H1 (cell line): ENCODE results near the gene DRGX. TPM values are rescaled to one million over a fixed set of nuclear protein-coding genes. Genes with fewer than 3 reads are reported as not detected.

Source experiments
- CTCF ChIA-PET: fragments of 300-600 bp; sonication (Branson Sonifier 250); formaldehyde crosslinking; loops from one replicate; lab custom pipeline; 2021; ENCODE audit not compliant: partially characterized antibody; lab: Charles Lee
- POLR2A ChIA-PET: fragments of 300-600 bp; sonication (Branson Sonifier 250); formaldehyde crosslinking; loops from one replicate; lab custom pipeline; 2021; ENCODE audit warnings: inconsistent platforms; ENCODE audit not compliant: partially characterized antibody; lab: Charles Lee
- DNase-seq, 2 experiments: peaks; one replicate each; pipeline versions ENCODE4 v3.0.0 to v3.0.0-alpha.2; 2010 to 2022; ENCODE audit warnings: low spot score in 2 of 2, low read depth in 1 of 2, mixed read lengths in 1 of 2
- FAIRE-seq: peaks from 2 replicates; lab custom pipeline; 2011; peaks lifted over from hg19 to GRCh38; lab: Jason Lieb, UNC
- H2AFZ ChIP-seq: 2 replicates; pipeline ENCODE4 v1.8.1; 2012; ENCODE audit warnings: low read length, inconsistent platforms
- H2AK5ac ChIP-seq: 2 replicates; pipeline ENCODE4 v1.6.1; 2013; ENCODE audit warnings: low read depth, low read length
- H2BK120ac ChIP-seq: replicated peaks from 2 replicates; pipeline ENCODE3; 2013; ENCODE audit warnings: low read depth, low read length, inconsistent platforms
- H2BK12ac ChIP-seq: 2 replicates; pipeline ENCODE4 v1.6.1; 2013; ENCODE audit warnings: low read depth, low read length
- H2BK15ac ChIP-seq: 2 replicates; pipeline ENCODE4 v1.6.1; 2013; ENCODE audit warnings: low read length
- H2BK20ac ChIP-seq: 2 replicates; pipeline ENCODE4 v1.6.1; 2013; ENCODE audit warnings: low read length
- H2BK5ac ChIP-seq: 2 replicates; pipeline ENCODE4 v1.6.1; 2013; ENCODE audit warnings: low read depth, low read length
- H3K14ac ChIP-seq: 2 replicates; pipeline ENCODE4 v1.6.1; 2013; ENCODE audit warnings: inconsistent platforms; ENCODE audit not compliant: insufficient read length
- H3K18ac ChIP-seq: 2 replicates; pipeline ENCODE4 v1.6.1; 2013; ENCODE audit warnings: low read length; ENCODE audit errors: extremely low read depth
- H3K23ac ChIP-seq: 2 replicates; pipeline ENCODE4 v1.6.1; 2013; ENCODE audit warnings: inconsistent platforms; ENCODE audit not compliant: insufficient read length
- H3K23me2 ChIP-seq: 2 replicates; pipeline ENCODE4 v1.6.1; 2013; ENCODE audit warnings: low read depth, low read length
- H3K27ac ChIP-seq: 2 replicates; pipeline ENCODE4 v1.6.1; 2011; ENCODE audit warnings: low read depth, low read length, inconsistent platforms
- H3K27me3 ChIP-seq, 4 experiments: replicated peaks in 1 of 4; 1 replicate in 1 of 4; 2 replicates in 3 of 4; pipeline versions ENCODE4 v1.6.1 to v1.8.1; 2011 to 2013; ENCODE audit warnings: low read length in 3 of 4, mild to moderate bottlenecking in 3 of 4, inconsistent platforms in 2 of 4, mixed read lengths in 2 of 4, moderate library complexity in 1 of 4; ENCODE audit not compliant: control insufficient read depth in 3 of 4, insufficient read depth in 3 of 4; ENCODE audit errors: extremely low read depth in 1 of 4
- H3K36me3 ChIP-seq, 4 experiments: 2 replicates each; pipeline versions ENCODE4 v1.6.1 to v1.8.1; 2011 to 2013; ENCODE audit warnings: mild to moderate bottlenecking in 4 of 4, low read length in 3 of 4, moderate library complexity in 2 of 4, control low read depth in 1 of 4, inconsistent platforms in 1 of 4; ENCODE audit not compliant: insufficient read depth in 4 of 4, control insufficient read depth in 2 of 4
- H3K4ac ChIP-seq: replicated peaks from 2 replicates; pipeline ENCODE3; 2013; ENCODE audit warnings: low read length, low read depth, mixed read lengths, inconsistent platforms; ENCODE audit not compliant: insufficient read length
- H3K4me1 ChIP-seq, 4 experiments: replicated peaks in 1 of 4; 1 replicate in 1 of 4; 2 replicates in 3 of 4; pipeline versions ENCODE4 v1.6.1 to v1.8.1; 2011 to 2013; ENCODE audit warnings: low read length in 3 of 4, inconsistent platforms in 2 of 4, mixed read lengths in 1 of 4; ENCODE audit not compliant: insufficient read depth in 4 of 4, control insufficient read depth in 3 of 4
- H3K4me2 ChIP-seq, 2 experiments: 2 replicates each; pipeline versions ENCODE4 v1.6.1 to v1.8.1; 2011 to 2013; ENCODE audit warnings: low read depth in 2 of 2, low read length in 2 of 2, control low read depth in 1 of 2, inconsistent platforms in 1 of 2, mild to moderate bottlenecking in 1 of 2; ENCODE audit not compliant: insufficient read depth in 1 of 2
- H3K4me3 ChIP-seq, 4 experiments: fragments of 200-600, 300-600 bp in 1 of 4; sonication (generic), shearing (Covaris generic), sonication (Bioruptor Twin) in 1 of 4; 2 replicates each; pipeline versions ENCODE4 v1.5.1 to v1.8.1; 2011 to 2016; ENCODE audit warnings: low read length in 4 of 4, low read depth in 3 of 4, control low read depth in 2 of 4, inconsistent platforms in 2 of 4, mild to moderate bottlenecking in 2 of 4, mixed read lengths in 1 of 4, moderate library complexity in 1 of 4; ENCODE audit not compliant: insufficient read depth in 2 of 4; ENCODE audit errors: extremely low read depth in 1 of 4
- H3K56ac ChIP-seq: replicated peaks from 2 replicates; pipeline ENCODE3; 2013; ENCODE audit warnings: low read depth, mild to moderate bottlenecking, mixed read lengths, low read length, inconsistent platforms; ENCODE audit not compliant: insufficient read length
- H3K79me1 ChIP-seq: 2 replicates; pipeline ENCODE4 v1.6.1; 2013; ENCODE audit warnings: low read depth, low read length, control low read depth
- H3K79me2 ChIP-seq, 2 experiments: 2 replicates each; pipeline versions ENCODE4 v1.6.1 to v1.8.1; 2012 to 2013; ENCODE audit warnings: low read length in 2 of 2, mild to moderate bottlenecking in 2 of 2, inconsistent platforms in 1 of 2; ENCODE audit not compliant: insufficient read depth in 2 of 2, control insufficient read depth in 1 of 2
- H3K9ac ChIP-seq, 4 experiments: replicated peaks in 1 of 4; 1 replicate in 1 of 4; 2 replicates in 3 of 4; pipeline versions ENCODE4 v1.6.1 to v1.8.1; 2011 to 2013; ENCODE audit warnings: low read depth in 3 of 4, low read length in 3 of 4, control low read depth in 2 of 4, mild to moderate bottlenecking in 2 of 4, moderate library complexity in 2 of 4, inconsistent platforms in 1 of 4; ENCODE audit errors: extremely low read depth in 1 of 4
- H3K9me3 ChIP-seq, 2 experiments: 2 replicates each; pipeline versions ENCODE4 v1.6.1 to v1.8.1; 2012 to 2013; ENCODE audit warnings: mild to moderate bottlenecking in 2 of 2, moderate library complexity in 2 of 2, control low read depth in 1 of 2, inconsistent platforms in 1 of 2, low read depth in 1 of 2, low read length in 1 of 2, mixed read lengths in 1 of 2; ENCODE audit not compliant: insufficient read depth in 2 of 2
- H4K20me1 ChIP-seq, 2 experiments: replicated peaks in 1 of 2; 2 replicates each; pipeline versions ENCODE3 to v1.8.1; 2011 to 2013; ENCODE audit warnings: inconsistent platforms in 2 of 2, low read length in 2 of 2, mild to moderate bottlenecking in 1 of 2; ENCODE audit not compliant: insufficient read depth in 2 of 2, control insufficient read depth in 1 of 2
- H4K5ac ChIP-seq: 2 replicates; pipeline ENCODE4 v1.6.1; 2013; ENCODE audit warnings: low read length, low read depth, mixed read lengths, inconsistent platforms; ENCODE audit not compliant: insufficient read length
- H4K8ac ChIP-seq: 2 replicates; pipeline ENCODE4 v1.8.0; 2013; ENCODE audit warnings: mild to moderate bottlenecking, moderate library complexity, low read length, inconsistent platforms; ENCODE audit not compliant: insufficient read depth; ENCODE audit errors: extremely low read depth
- H4K91ac ChIP-seq: replicated peaks from 2 replicates; pipeline ENCODE3; 2013; ENCODE audit warnings: low read length, mixed read lengths, inconsistent platforms; ENCODE audit not compliant: insufficient read length
- KDM5A ChIP-seq: fragments of 200-600 bp; IDR thresholded peaks from 2 replicates; pipeline ENCODE4 v1.7.1; 2012; ENCODE audit warnings: mild to moderate bottlenecking, low read length, inconsistent platforms, mixed read lengths
- RAD21 ChIP-seq, 2 experiments: IDR thresholded peaks in 1 of 2; conservative IDR thresholded peaks in 1 of 2; 2 replicates each; pipeline ENCODE4 v1.6.1; 2011; ENCODE audit warnings: low read depth in 2 of 2, low read length in 2 of 2, improper control_type of control experiment in 1 of 2, inconsistent platforms in 1 of 2, mild to moderate bottlenecking in 1 of 2, moderate library complexity in 1 of 2
- WGBS, 2 experiments: shearing (Covaris generic) in 1 of 2; methylation state at CpG; one replicate each; pipeline versions ENCODE4 v1.1.6 to v1.1.7; 2013 to 2015; ENCODE audit warnings: low lambda C conversion rate in 2 of 2, mixed read lengths in 2 of 2, inconsistent platforms in 1 of 2, low coverage in 1 of 2, missing lambda C conversion rate in 1 of 2; ENCODE audit not compliant: insufficient replicate concordance in 2 of 2, insufficient coverage in 1 of 2, insufficient read length in 1 of 2; ENCODE audit errors: extremely low coverage in 1 of 2, missing lambda C conversion rate in 1 of 2; 5-methylcytosine and 5-hydroxymethylcytosine counted together
- polyA plus RNA-seq, 7 experiments: library from polyadenylated mRNA; depleted of rRNA in 3 of 7; stranded (reverse) in 5 of 7; unstranded in 2 of 7; fragments of >200 nt in 5 of 7; fragments of 200-250 nt in 2 of 7; gene quantifications; 1 replicate in 5 of 7; 2 replicates in 1 of 7; 4 replicates in 1 of 7; pipeline versions ENCODE4 v1.2.1 to v1.2.3, GENCODE V29; 2011 to 2013; ENCODE audit warnings: missing spikeins in 2 of 7, mixed read lengths in 2 of 7
- total RNA-seq: library from RNA; stranded (reverse); fragmentation: NEBNext Ultra II Directional; extraction: Animal tissue kit (Norgen Biotek cat#: 25700); gene quantifications from 2 replicates; pipeline ENCODE4 v1.2.1, GENCODE V29; 2021
- TF ChIP-seq, protein P1 (sequence below), 3 experiments: IDR thresholded peaks; 1 replicate in 2 of 3; 2 replicates in 1 of 3; pipeline versions ENCODE4 v1.5.1 to v1.6.1; 2011; ENCODE audit warnings: low read length in 3 of 3, mild to moderate bottlenecking in 3 of 3, inconsistent platforms in 2 of 3, low read depth in 1 of 3, moderate library complexity in 1 of 3; ENCODE audit not compliant: insufficient read depth in 1 of 3; ENCODE audit errors: control extremely low read depth in 1 of 3

Gene DRGX
- total and polyA plus RNA-seq, 2 of the 8 experiments (the other 6 are each of a cell fraction or from before 2014, with no cell fraction given) = not detected

DNA sequence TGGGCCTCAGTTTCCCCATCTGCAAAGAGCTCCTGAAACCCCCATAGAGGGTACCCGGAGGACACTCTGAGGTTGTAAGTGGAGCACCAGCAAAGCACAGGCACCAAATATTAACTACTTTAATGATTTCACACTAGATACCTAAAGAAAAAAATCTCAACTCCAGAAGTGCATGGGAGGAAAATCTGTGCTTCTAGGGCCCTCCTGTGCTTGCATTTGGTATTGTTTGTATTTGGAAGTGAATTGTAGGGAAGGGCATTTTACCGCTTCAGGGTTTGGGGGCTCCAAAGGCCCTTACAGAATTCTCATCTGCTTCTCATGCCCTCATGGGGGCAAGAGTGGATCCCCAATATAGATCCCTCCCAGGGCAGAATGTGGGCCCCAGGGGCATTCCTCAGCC lies 22.4 kb upstream of the DRGX start:
- 100% methylated on average over 2 of the region's 2 CpGs; no CpG with 5 or more reads in 1 of the 2 experiments for WGBS, 2 experiments
- Histone ChIP-seq H4K20me1 (no peaks in the 10 kb centered on the region), H3K9me3 (no peaks in the 10 kb centered on the region), H2AFZ (no peak overlapping the region), H2BK20ac (no peak overlapping the region), H4K5ac (no peak overlapping the region), H2BK15ac (no peak overlapping the region), H3K4ac (no peak overlapping the region), H4K8ac (no peak overlapping the region), H3K4me1 (peaks cover 0 to 6% (median 3%) of the 10 kb centered on the region in 4 experiments; a peak in 4 of 7 replicates), H2BK120ac (no peak overlapping the region), H3K79me2 (no peaks in the 10 kb centered on the region), H3K14ac (no peak overlapping the region), H2BK5ac (no peak overlapping the region), H3K36me3 (no peaks in the 10 kb centered on the region), H3K4me3 (no peak overlapping the region), H3K23me2 (no peaks in the 10 kb centered on the region), H3K23ac (no peak overlapping the region), H3K27me3 (no peaks in the 10 kb centered on the region), H3K18ac (no peak overlapping the region), H2BK12ac (no peak overlapping the region), H3K27ac (no peak overlapping the region), H4K91ac (no peak overlapping the region), H3K56ac (no peak overlapping the region), H3K79me1 (no peaks in the 10 kb centered on the region), H2AK5ac (no peak overlapping the region), H3K4me2 (no peak overlapping the region), H3K9ac (no peak overlapping the region)
- POLR2A ChIA-PET = interaction anchor here (1.6 kb wide), 1 partner anchor 11 kb away, joined by 5 read pairs; no protein-coding TSS in a partner anchor
- FAIRE-seq = no peak
- DNase-seq = no peak
- CTCF ChIA-PET = interaction anchor here (0.8 to 5.7 kb wide), 14 partner anchors 9 to 176 kb away, joined by 3 to 62 read pairs (median 4); no protein-coding TSS in a partner anchor
- TF ChIP-seq RAD21 (IDR thresholded peaks at IDR 0.05 in 1 of 2, conservative IDR thresholded peaks at IDR 0.05 in 1 of 2; ENCODE audit: low read depth in 2 of 2, low read length in 2 of 2) = peak; percentile 55 to 68
- TF ChIP-seq KDM5A = no peak
- TF ChIP-seq, protein P1, sequence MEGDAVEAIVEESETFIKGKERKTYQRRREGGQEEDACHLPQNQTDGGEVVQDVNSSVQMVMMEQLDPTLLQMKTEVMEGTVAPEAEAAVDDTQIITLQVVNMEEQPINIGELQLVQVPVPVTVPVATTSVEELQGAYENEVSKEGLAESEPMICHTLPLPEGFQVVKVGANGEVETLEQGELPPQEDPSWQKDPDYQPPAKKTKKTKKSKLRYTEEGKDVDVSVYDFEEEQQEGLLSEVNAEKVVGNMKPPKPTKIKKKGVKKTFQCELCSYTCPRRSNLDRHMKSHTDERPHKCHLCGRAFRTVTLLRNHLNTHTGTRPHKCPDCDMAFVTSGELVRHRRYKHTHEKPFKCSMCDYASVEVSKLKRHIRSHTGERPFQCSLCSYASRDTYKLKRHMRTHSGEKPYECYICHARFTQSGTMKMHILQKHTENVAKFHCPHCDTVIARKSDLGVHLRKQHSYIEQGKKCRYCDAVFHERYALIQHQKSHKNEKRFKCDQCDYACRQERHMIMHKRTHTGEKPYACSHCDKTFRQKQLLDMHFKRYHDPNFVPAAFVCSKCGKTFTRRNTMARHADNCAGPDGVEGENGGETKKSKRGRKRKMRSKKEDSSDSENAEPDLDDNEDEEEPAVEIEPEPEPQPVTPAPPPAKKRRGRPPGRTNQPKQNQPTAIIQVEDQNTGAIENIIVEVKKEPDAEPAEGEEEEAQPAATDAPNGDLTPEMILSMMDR (IDR thresholded peaks at IDR 0.05; ENCODE audit: control extremely low read depth in 1 of 3, insufficient read depth in 1 of 3, low read depth in 1 of 3, low read length in 3 of 3) = peak in 2 of 3 experiments; percentile 26 to 44; a peak in 2 of 4 replicates
